ENCODE data around the gene DCTN4. TPM values are rescaled to one million over a fixed set of nuclear protein-coding genes. Genes with fewer than 3 reads are reported as not detected.

DCTN4 gene
- total RNA-seq, 2 experiments from 2014 or later: 35.0 to 35.4 TPM

- H3K4me1 Mint-ChIP-seq (ENCODE audit: low read depth): peaks cover 8% of the 10 kb centered on the region
- CTCF ChIA-PET: interaction anchor here (1.2 kb wide), 1 partner anchor 176 kb away, joined by 3 read pairs; the partner anchor contains the start of gene IRGM
- H3K4me3 Mint-ChIP-seq: no peak overlapping the region
- H3K27me3 Mint-ChIP-seq (ENCODE audit: low read depth): peaks cover 25% of the 10 kb centered on the region
- no peak overlapping the region for H3K27ac Mint-ChIP-seq
- no peaks in the 10 kb centered on the region for H3K9me3 Mint-ChIP-seq (ENCODE audit: insufficient read depth)
- ATAC-seq (no peak), DNase-seq (no peak)
- POLR2A ChIA-PET: interaction anchor here (0.9 kb wide), 1 partner anchor 30 kb away, joined by 3 read pairs; the partner anchor contains the start of gene RBM22
- H3K36me3 Mint-ChIP-seq (ENCODE audit: low read depth): no peaks in the 10 kb centered on the region
These were observed 87.9 kb downstream of the DCTN4 start for GRCh38 chr5:150670948-150671310.

GRCh38 chr5:150670275-150670947, 88.4 kb downstream of the DCTN4 start:
- H3K36me3 Mint-ChIP-seq (ENCODE audit: low read depth): no peaks in the 10 kb centered on the region
- H3K27me3 Mint-ChIP-seq (ENCODE audit: low read depth): peaks cover 25% of the 10 kb centered on the region
- peaks cover 8% of the 10 kb centered on the region for H3K4me1 Mint-ChIP-seq (ENCODE audit: low read depth)
- no peak overlapping the region for H3K4me3 Mint-ChIP-seq
- ATAC-seq (no peak), DNase-seq (no peak)
- POLR2A ChIA-PET: interaction anchor here (0.9 kb wide), 1 partner anchor 31 kb away, joined by 3 read pairs; the partner anchor contains the start of gene RBM22
- CTCF ChIA-PET: interaction anchor here (1.2 kb wide), 1 partner anchor 176 kb away, joined by 3 read pairs; the partner anchor contains the start of gene IRGM
- no peak overlapping the region for H3K27ac Mint-ChIP-seq
- no peaks in the 10 kb centered on the region for H3K9me3 Mint-ChIP-seq (ENCODE audit: insufficient read depth)

GRCh38 chr5:150665044-150665443, 93.8 kb downstream of the DCTN4 start:
- peaks cover 18% of the 10 kb centered on the region for H3K27me3 Mint-ChIP-seq (ENCODE audit: low read depth)
- no peak overlapping the region for H3K4me3 Mint-ChIP-seq
- no peak for ATAC-seq
- H3K4me1 Mint-ChIP-seq (ENCODE audit: low read depth): no peaks in the 10 kb centered on the region
- no peaks in the 10 kb centered on the region for H3K36me3 Mint-ChIP-seq (ENCODE audit: low read depth)
- no peaks in the 10 kb centered on the region for H3K9me3 Mint-ChIP-seq (ENCODE audit: insufficient read depth)
- no peak for DNase-seq
- ChIA-PET CTCF (interaction anchor here (0.9 kb wide), 1 partner anchor 9 kb away, joined by 3 read pairs; no protein-coding TSS in a partner anchor), POLR2A (interaction anchor here (0.7 kb wide), 1 partner anchor 65 kb away, joined by 6 read pairs; no protein-coding TSS in a partner anchor)
- no peak overlapping the region for H3K27ac Mint-ChIP-seq

- ATAC-seq: no peak
- POLR2A ChIA-PET: interaction anchor here (0.6 kb wide), 1 partner anchor 186 kb away, joined by 7 read pairs; no protein-coding TSS in a partner anchor
These were observed 94.9 kb downstream of the DCTN4 start for GRCh38 chr5:150663936-150664335.

GRCh38 chr5:150662731-150663516, 95.9 kb downstream of the DCTN4 start:
- H3K36me3 Mint-ChIP-seq (ENCODE audit: low read depth): no peaks in the 10 kb centered on the region
- ChIA-PET CTCF (no interaction called here), POLR2A (interaction anchor here (1.1 kb wide), 1 partner anchor 213 kb away, joined by 3 read pairs; no protein-coding TSS in a partner anchor)
- no peak overlapping the region for H3K4me3 Mint-ChIP-seq
- H3K4me1 Mint-ChIP-seq (ENCODE audit: low read depth): no peaks in the 10 kb centered on the region
- DNase-seq (no peak), ATAC-seq (peak; percentile 33)
- H3K27me3 Mint-ChIP-seq (ENCODE audit: low read depth): peaks cover 14% of the 10 kb centered on the region
- no peak overlapping the region for H3K27ac Mint-ChIP-seq
- H3K9me3 Mint-ChIP-seq (ENCODE audit: insufficient read depth): no peaks in the 10 kb centered on the region

More at GRCh38 chr5:150663936-150664335, 94.9 kb downstream of the DCTN4 start:
- Mint-ChIP-seq H3K9me3 (ENCODE audit: insufficient read depth) (no peaks in the 10 kb centered on the region), H3K4me1 (ENCODE audit: low read depth) (no peaks in the 10 kb centered on the region), H3K36me3 (ENCODE audit: low read depth) (no peaks in the 10 kb centered on the region), H3K27me3 (ENCODE audit: low read depth) (peaks cover 14% of the 10 kb centered on the region), H3K27ac (no peak overlapping the region), H3K4me3 (no peak overlapping the region)
- no peak for DNase-seq
- CTCF ChIA-PET: interaction anchor here (0.9 kb wide), 1 partner anchor 8 kb away, joined by 3 read pairs; no protein-coding TSS in a partner anchor

- Mint-ChIP-seq H3K27me3 (ENCODE audit: low read depth) (peaks cover 14% of the 10 kb centered on the region), H3K9me3 (ENCODE audit: insufficient read depth) (no peaks in the 10 kb centered on the region), H3K27ac (no peak overlapping the region), H3K4me3 (no peak overlapping the region), H3K36me3 (ENCODE audit: low read depth) (no peaks in the 10 kb centered on the region), H3K4me1 (ENCODE audit: low read depth) (peaks cover 7% of the 10 kb centered on the region)
- ChIA-PET POLR2A (interaction anchor here (1.1 kb wide), 1 partner anchor 212 kb away, joined by 3 read pairs; no protein-coding TSS in a partner anchor), CTCF (no interaction called here)
- no peak for DNase-seq
- no peak for ATAC-seq
These were observed 96.8 kb downstream of the DCTN4 start for GRCh38 chr5:150661821-150662596.

GRCh38 chr5:150661086-150661485, 97.7 kb downstream of the DCTN4 start, which contains the start of gene MYOZ3:
Gene MYOZ3, plus strand, starts transcription at chr5:150661251. Its CDS starts 1,691 bp downstream, at chr5:150662942.
- Mint-ChIP-seq H3K4me1 (ENCODE audit: low read depth) (peaks cover 7% of the 10 kb centered on the region), H3K9me3 (ENCODE audit: insufficient read depth) (no peaks in the 10 kb centered on the region), H3K4me3 (no peak within 1 kb of the TSS), H3K27me3 (ENCODE audit: low read depth) (peaks cover 14% of the 10 kb centered on the region), H3K27ac (no peak within 1 kb of the TSS), H3K36me3 (ENCODE audit: low read depth) (no peaks in the 10 kb centered on the region)
- CTCF ChIA-PET: no interaction called here
- POLR2A ChIA-PET: no interaction called here
- ATAC-seq: no peak
- no peak for DNase-seq

- H3K27ac Mint-ChIP-seq: no peak overlapping the region
- H3K4me1 Mint-ChIP-seq (ENCODE audit: low read depth): peaks cover 11% of the 10 kb centered on the region
- H3K4me3 Mint-ChIP-seq: no peak overlapping the region
- ChIA-PET POLR2A (interaction anchor here (1.0 to 3.1 kb wide), 2 partner anchors 40 to 542 kb away, joined by 3 to 10 read pairs; partner anchors contain the start of gene RBM22), CTCF (no interaction called here)
- DNase-seq (no peak), ATAC-seq (no peak)
- peaks cover 14% of the 10 kb centered on the region for H3K27me3 Mint-ChIP-seq (ENCODE audit: low read depth)
- no peaks in the 10 kb centered on the region for H3K9me3 Mint-ChIP-seq (ENCODE audit: insufficient read depth)
- H3K36me3 Mint-ChIP-seq (ENCODE audit: low read depth): no peaks in the 10 kb centered on the region
These were observed 98.5 kb downstream of the DCTN4 start for GRCh38 chr5:150660108-150660831.

GRCh38 chr5:150659360-150660107, 99.3 kb downstream of the DCTN4 start:
- POLR2A ChIA-PET: interaction anchor here (1.0 to 3.1 kb wide), 2 partner anchors 41 to 543 kb away, joined by 3 to 10 read pairs; partner anchors contain the start of gene RBM22

GRCh38 chr5:150658699-150659265, 100.0 kb downstream of the DCTN4 start:
- Mint-ChIP-seq H3K9me3 (ENCODE audit: insufficient read depth) (no peaks in the 10 kb centered on the region), H3K4me1 (ENCODE audit: low read depth) (peaks cover 11% of the 10 kb centered on the region), H3K36me3 (ENCODE audit: low read depth) (no peaks in the 10 kb centered on the region), H3K4me3 (no peak overlapping the region), H3K27ac (no peak overlapping the region), H3K27me3 (ENCODE audit: low read depth) (peaks cover 9% of the 10 kb centered on the region)
- no peak for ATAC-seq
- ChIA-PET POLR2A (interaction anchor here (3.1 kb wide), 1 partner anchor 42 kb away, joined by 10 read pairs; the partner anchor contains the start of gene RBM22), CTCF (interaction anchor here (1.4 to 3.1 kb wide), 2 partner anchors 98 to 200 kb away, joined by 5 to 25 read pairs; no protein-coding TSS in a partner anchor)
- DNase-seq: no peak

More at GRCh38 chr5:150659360-150660107, 99.3 kb downstream of the DCTN4 start:
- CTCF ChIA-PET: no interaction called here
- H3K36me3 Mint-ChIP-seq (ENCODE audit: low read depth): no peaks in the 10 kb centered on the region
- peaks cover 11% of the 10 kb centered on the region for H3K27me3 Mint-ChIP-seq (ENCODE audit: low read depth)
- H3K27ac Mint-ChIP-seq: no peak overlapping the region
- ATAC-seq (no peak), DNase-seq (no peak)
- no peak overlapping the region for H3K4me3 Mint-ChIP-seq
- H3K9me3 Mint-ChIP-seq (ENCODE audit: insufficient read depth): no peaks in the 10 kb centered on the region
- H3K4me1 Mint-ChIP-seq (ENCODE audit: low read depth): peaks cover 11% of the 10 kb centered on the region
